ENCODE measurements around the gene RAD51B. TPM values are rescaled to one million over a fixed set of nuclear protein-coding genes. Genes with fewer than 3 reads are reported as not detected.

The RAD51B gene
- total and polyA plus RNA-seq, 9 donors = 21.6 to 70.1 (median 35.1) TPM

GRCh38 chr14:68667313-68667791 lies 847.8 kb downstream of the RAD51B start:
- no peaks in the 10 kb centered on the region for H3K36me3 ChIP-seq
- H3K4me1 ChIP-seq (ENCODE audit: insufficient read depth) = peaks cover 27% of the 10 kb centered on the region
- H3K27ac ChIP-seq = no peak overlapping the region

GRCh38 chr14:68668028-68668427 lies 848.4 kb downstream of the RAD51B start:
- 91 to 96% (median 95%) methylated on average over 4 of the region's 4 CpGs for WGBS, 3 donors
- intact Hi-C loops (cut with DNase I) = loop anchor here in 2 of 4 donors (5.0 to 10.0 kb wide), 2 partner anchors 113 to 119 kb away; no protein-coding TSS in a partner anchor
- DNase-seq = peak in 3 of 5 donors; percentile 6 to 24 (median 17)
- Histone ChIP-seq H3K27ac (no peak overlapping the region), H3K27me3 (no peaks in the 10 kb centered on the region), H3K4me1 (ENCODE audit: insufficient read depth) (peaks cover 30% of the 10 kb centered on the region), H3K9me3 (no peaks in the 10 kb centered on the region), H3K36me3 (no peaks in the 10 kb centered on the region), H3K4me3 (no peak overlapping the region)
- TF ChIP-seq EP300 (IDR thresholded peaks at IDR 0.05) (no peak), POLR2A (IDR thresholded peaks at IDR 0.05) (no peak), CTCF (IDR thresholded peaks at IDR 0.05) (no peak)

More at GRCh38 chr14:68667313-68667791, 847.8 kb downstream of the RAD51B start:
- intact Hi-C loops (cut with DNase I) = loop anchor here in 2 of 4 donors (5.0 to 10.0 kb wide), 2 partner anchors 113 to 120 kb away; no protein-coding TSS in a partner anchor
- Histone ChIP-seq H3K4me3 (no peak overlapping the region), H3K9me3 (no peaks in the 10 kb centered on the region), H3K27me3 (no peaks in the 10 kb centered on the region)
- peak in 1 of 5 donors; percentile 2 for DNase-seq
- no peak for TF ChIP-seq POLR2A (IDR thresholded peaks at IDR 0.05)
- no peak for TF ChIP-seq EP300 (IDR thresholded peaks at IDR 0.05)
- no peak for TF ChIP-seq CTCF (IDR thresholded peaks at IDR 0.05)

DNA sequence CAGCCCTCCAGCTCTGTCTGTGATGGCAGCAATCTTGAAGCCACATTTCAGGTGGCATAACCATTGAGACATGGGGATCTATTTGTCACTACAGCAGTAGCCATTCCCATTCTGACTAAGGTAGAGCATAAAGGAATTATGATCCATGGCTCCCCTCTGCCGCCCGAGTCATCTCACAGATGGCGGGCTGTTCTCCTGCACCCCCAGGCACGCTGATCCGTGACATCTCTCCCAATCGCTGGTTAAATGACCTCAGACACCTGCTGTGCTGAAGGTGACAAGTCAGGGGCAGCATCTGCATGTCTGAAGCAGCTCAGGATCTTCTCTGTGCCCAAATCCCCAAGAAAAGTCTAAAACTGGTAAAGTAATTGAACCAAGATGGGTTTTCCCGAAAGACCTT lies 849.0 kb downstream of the RAD51B start:
- H3K27ac ChIP-seq = no peak overlapping the region
- intact Hi-C loops (cut with DNase I) = loop anchor here in 2 of 4 donors (5.0 to 10.0 kb wide), 2 partner anchors 114 to 119 kb away; no protein-coding TSS in a partner anchor

DNA sequence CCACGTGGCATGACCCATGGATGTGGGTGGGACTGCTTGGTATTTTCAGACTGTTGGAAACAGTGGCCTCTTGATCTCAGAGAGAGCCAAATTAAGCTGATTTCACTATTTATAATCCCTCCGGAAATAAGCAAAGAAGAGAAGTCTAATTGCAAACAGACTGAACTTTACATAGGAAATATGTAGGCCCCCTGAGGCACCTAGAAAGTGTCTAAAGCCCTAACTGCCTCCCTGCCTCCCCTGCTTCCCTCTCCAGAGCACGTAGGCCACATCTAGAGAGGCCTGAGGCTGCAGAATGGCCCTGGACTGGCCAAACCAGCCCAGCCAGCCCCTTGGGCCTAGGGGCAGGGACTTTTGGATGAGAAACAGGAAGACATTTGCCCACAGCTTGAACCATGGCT lies 849.5 kb downstream of the RAD51B start:
- TF ChIP-seq EP300 (IDR thresholded peaks at IDR 0.05) (no peak), POLR2A (IDR thresholded peaks at IDR 0.05) (no peak), CTCF (IDR thresholded peaks at IDR 0.05) (no peak)
- 57 to 68% (median 64%) methylated on average over 3 of the region's 3 CpGs for WGBS, 3 donors
- intact Hi-C loops (cut with DNase I) = loop anchor here in 2 of 4 donors (5.0 to 10.0 kb wide), 2 partner anchors 114 to 118 kb away; no protein-coding TSS in a partner anchor
- H3K27me3 ChIP-seq = no peaks in the 10 kb centered on the region
- no peaks in the 10 kb centered on the region for H3K9me3 ChIP-seq
- peaks cover 28% of the 10 kb centered on the region for H3K4me1 ChIP-seq (ENCODE audit: insufficient read depth)
- DNase-seq = peak in 2 of 5 donors; percentile 6 to 27
- no peak overlapping the region for H3K4me3 ChIP-seq
- H3K36me3 ChIP-seq = no peaks in the 10 kb centered on the region
- no peak overlapping the region for H3K27ac ChIP-seq

More for the DNA sequence above, 849.0 kb downstream of the RAD51B start:
- Histone ChIP-seq H3K9me3 (no peaks in the 10 kb centered on the region), H3K36me3 (no peaks in the 10 kb centered on the region), H3K27me3 (no peaks in the 10 kb centered on the region), H3K4me1 (ENCODE audit: insufficient read depth) (peaks cover 28% of the 10 kb centered on the region), H3K4me3 (no peak overlapping the region)
- no peak for TF ChIP-seq EP300 (IDR thresholded peaks at IDR 0.05)
- no peak for TF ChIP-seq POLR2A (IDR thresholded peaks at IDR 0.05)
- no peak for TF ChIP-seq CTCF (IDR thresholded peaks at IDR 0.05)
- peak in 3 of 5 donors; percentile 5 to 17 (median 11) for DNase-seq
- WGBS, 3 donors = 80 to 87% (median 81%) methylated on average over 7 of the region's 7 CpGs

All from ovary (tissue), 9 donors.